ENCODE data around the gene GC.
"Not testable (repeated sequence)": the region's sequence is repeated elsewhere in the genome, so short reads cannot be mapped to it uniquely, and the experiment has no call there.

GC gene

GRCh38 chr4:71765350-71765749 is 18.5 kb downstream of the GC start:
- DNase-seq, result no peak

GRCh38 chr4:71752383-71753042 is 31.4 kb downstream of the GC start:
- no peak for DNase-seq

- DNase-seq, result no peak
Observed at GRCh38 chr4:71749008-71749594, 34.8 kb downstream of the GC start.

GRCh38 chr4:71746379-71746778 is 37.5 kb downstream of the GC start:
- no peak for DNase-seq

- not testable (repeated sequence) for DNase-seq
Observed at GRCh38 chr4:71738782-71739181, 45.1 kb downstream of the GC start.

GRCh38 chr4:71732706-71733105 is 51.2 kb downstream of the GC start:
- DNase-seq, result no peak

- DNase-seq, result no peak
Observed at GRCh38 chr4:71732066-71732465, 51.8 kb downstream of the GC start.

GRCh38 chr4:71729856-71730255 is 54.0 kb downstream of the GC start:
- DNase-seq, result no peak

GRCh38 chr4:71713611-71714203 is 70.2 kb downstream of the GC start:
- no peak for DNase-seq

GRCh38 chr4:71711985-71712348 is 71.9 kb downstream of the GC start:
- DNase-seq, result no peak

GRCh38 chr4:71711044-71711984 is 72.6 kb downstream of the GC start:
- DNase-seq, result no peak

GRCh38 chr4:71709961-71710360 is 73.9 kb downstream of the GC start:
- DNase-seq, result no peak

- no peak for DNase-seq
Observed at GRCh38 chr4:71698141-71698540, 85.7 kb downstream of the GC start.

GRCh38 chr4:71697031-71697430 is 86.8 kb downstream of the GC start:
- no peak for DNase-seq

- DNase-seq, result no peak
Observed at GRCh38 chr4:71694961-71695360, 88.9 kb downstream of the GC start.

GRCh38 chr4:71692963-71693362 is 90.9 kb downstream of the GC start:
- no peak for DNase-seq

- DNase-seq, result no peak
Observed at GRCh38 chr4:71692198-71692597, 91.7 kb downstream of the GC start.

All from activated gamma-delta T cell treated with Interleukin-2 at 50 U/mL for 16 hours (primary cell).